HEK293T (cell line): ENCODE results near the gene DDAH1.

Source experiments
- BHLHE40 ChIP-seq: fragments of 450-650 bp; IDR thresholded peaks from 2 replicates; pipeline ENCODE4 v1.6.1; 2016; ENCODE audit warnings: mild to moderate bottlenecking, moderate library complexity, borderline replicate concordance
- ELF4 ChIP-seq: fragments of 450-650 bp; IDR thresholded peaks from 2 replicates; pipeline ENCODE4 v1.6.1; 2017; ENCODE audit warnings: antibody characterized with exemption
- FOXA1 ChIP-seq: fragments of 450-650 bp; IDR thresholded peaks from 2 replicates; pipeline ENCODE4 v1.6.1; 2016; ENCODE audit warnings: mild to moderate bottlenecking
- FOXM1 ChIP-seq: fragments of 450-650 bp; IDR thresholded peaks from 2 replicates; pipeline ENCODE4 v1.6.1; 2017; ENCODE audit warnings: mild to moderate bottlenecking, borderline replicate concordance
- NFRKB ChIP-seq: fragments of 450-650 bp; IDR thresholded peaks from 2 replicates; pipeline ENCODE4 v1.6.1; 2016; ENCODE audit warnings: mild to moderate bottlenecking, moderate library complexity
- TF ChIP-seq, protein P1 (sequence below): fragments of 450-650 bp; IDR thresholded peaks from 2 replicates; pipeline ENCODE4 v1.6.1; 2016

DNA sequence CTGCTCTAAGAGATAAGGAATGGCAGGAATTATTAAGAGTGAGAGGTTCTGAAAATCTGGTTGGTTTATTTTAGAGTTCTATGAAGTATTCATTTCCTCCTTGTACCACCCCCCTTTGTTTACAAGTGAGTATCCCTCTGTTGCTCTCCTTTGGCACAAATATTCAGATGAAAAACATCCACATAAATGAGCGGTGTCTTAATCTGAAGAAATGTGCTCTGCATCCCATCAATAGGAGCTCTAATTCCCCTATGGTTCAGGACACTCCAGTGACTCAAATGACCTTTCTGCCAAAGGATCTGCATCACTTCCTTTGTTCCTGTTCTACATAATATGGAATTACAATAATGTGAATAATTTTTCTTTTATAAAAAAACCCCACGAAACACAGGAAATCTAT lies 16.6 kb downstream of the DDAH1 start:
- no peak for TF ChIP-seq NFRKB
- TF ChIP-seq ELF4: no peak
- TF ChIP-seq, protein P1, sequence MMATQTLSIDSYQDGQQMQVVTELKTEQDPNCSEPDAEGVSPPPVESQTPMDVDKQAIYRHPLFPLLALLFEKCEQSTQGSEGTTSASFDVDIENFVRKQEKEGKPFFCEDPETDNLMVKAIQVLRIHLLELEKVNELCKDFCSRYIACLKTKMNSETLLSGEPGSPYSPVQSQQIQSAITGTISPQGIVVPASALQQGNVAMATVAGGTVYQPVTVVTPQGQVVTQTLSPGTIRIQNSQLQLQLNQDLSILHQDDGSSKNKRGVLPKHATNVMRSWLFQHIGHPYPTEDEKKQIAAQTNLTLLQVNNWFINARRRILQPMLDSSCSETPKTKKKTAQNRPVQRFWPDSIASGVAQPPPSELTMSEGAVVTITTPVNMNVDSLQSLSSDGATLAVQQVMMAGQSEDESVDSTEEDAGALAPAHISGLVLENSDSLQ: no peak
- TF ChIP-seq BHLHE40: no peak
- no peak for TF ChIP-seq FOXM1
- TF ChIP-seq FOXA1: no peak
